Islet precursor cell (in vitro differentiated cells): ENCODE results near the gene UBAP2L.
"Not testable (repeated sequence)": the region's sequence is repeated elsewhere in the genome, so short reads cannot be mapped to it uniquely, and the experiment has no call there.

Experiments
- DNase-seq: peaks from one replicate; pipeline ENCODE4 v3.0.0-alpha.2; 2018

UBAP2L gene

GRCh38 chr1:154258784-154259183 is 38.0 kb downstream of the UBAP2L start:
- DNase-seq = no peak

- no peak for DNase-seq
Measured at GRCh38 chr1:154260127-154260526, 39.4 kb downstream of the UBAP2L start.

- DNase-seq = no peak
Measured at GRCh38 chr1:154263465-154264332, 42.9 kb downstream of the UBAP2L start.

GRCh38 chr1:154264454-154264853 is 43.7 kb downstream of the UBAP2L start:
- no peak for DNase-seq

- no peak for DNase-seq
Measured at GRCh38 chr1:154265586-154265985, 44.8 kb downstream of the UBAP2L start.

GRCh38 chr1:154270833-154271232 is 50.1 kb downstream of the UBAP2L start:
- no peak for DNase-seq

- peak; percentile 97 for DNase-seq
Measured at GRCh38 chr1:154272217-154272998, 51.7 kb downstream of the UBAP2L start, which contains the start of gene HAX1. HAX1 (plus strand) TSS chr1:154272629; CDS start chr1:154272724, 95 bp downstream.

GRCh38 chr1:154272999-154273563 is 52.3 kb downstream of the UBAP2L start:
- DNase-seq = no peak

GRCh38 chr1:154276797-154277196 is 56.0 kb downstream of the UBAP2L start:
- DNase-seq = no peak

- DNase-seq = not testable (repeated sequence)
Measured at GRCh38 chr1:154287591-154287990, 66.8 kb downstream of the UBAP2L start.

GRCh38 chr1:154288661-154289060 is 67.9 kb downstream of the UBAP2L start:
- no peak for DNase-seq

- no peak for DNase-seq
Measured at GRCh38 chr1:154290921-154291320, 70.2 kb downstream of the UBAP2L start.

GRCh38 chr1:154295408-154296235 is 74.9 kb downstream of the UBAP2L start:
- no peak for DNase-seq

GRCh38 chr1:154301582-154301981 is 80.8 kb downstream of the UBAP2L start:
- DNase-seq = no peak

- no peak for DNase-seq
Measured at GRCh38 chr1:154304664-154305337, 84.0 kb downstream of the UBAP2L start.

- no peak for DNase-seq
Measured at GRCh38 chr1:154306151-154306550, 85.4 kb downstream of the UBAP2L start.

- not testable (repeated sequence) for DNase-seq
Measured at GRCh38 chr1:154307670-154308270, 87.0 kb downstream of the UBAP2L start.

- not testable (repeated sequence) for DNase-seq
Measured at GRCh38 chr1:154309136-154309535, 88.4 kb downstream of the UBAP2L start.

GRCh38 chr1:154312229-154313065 is 91.7 kb downstream of the UBAP2L start:
- DNase-seq = not testable (repeated sequence)

GRCh38 chr1:154313066-154313356 is 92.3 kb downstream of the UBAP2L start:
- no peak for DNase-seq

GRCh38 chr1:154314226-154314625 is 93.5 kb downstream of the UBAP2L start:
- DNase-seq = not testable (repeated sequence)
